ENCODE results near the gene OR9Q2.

DNA sequence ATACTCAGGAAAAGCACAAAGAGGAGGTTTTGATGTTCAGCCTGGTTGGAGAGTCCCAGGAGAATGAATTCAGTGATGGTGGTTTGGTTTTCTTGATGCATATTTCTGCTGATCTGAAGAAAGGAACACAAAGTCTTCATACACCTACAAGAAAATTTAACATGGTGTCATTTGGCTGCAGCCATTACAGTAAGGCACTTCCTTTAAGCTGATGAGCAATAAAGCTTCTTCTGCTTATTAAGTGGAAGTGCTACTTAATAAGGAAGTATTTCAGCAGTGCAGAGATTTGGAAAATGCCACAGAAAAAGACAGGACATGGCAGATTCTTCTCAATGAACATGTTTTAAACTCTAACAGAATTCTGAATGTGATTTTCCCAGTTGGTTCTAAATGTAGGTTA is 15.2 kb downstream of the OR9Q2 start, which contains the start of gene OR1S2:
- TF ChIP-seq, protein P1, sequence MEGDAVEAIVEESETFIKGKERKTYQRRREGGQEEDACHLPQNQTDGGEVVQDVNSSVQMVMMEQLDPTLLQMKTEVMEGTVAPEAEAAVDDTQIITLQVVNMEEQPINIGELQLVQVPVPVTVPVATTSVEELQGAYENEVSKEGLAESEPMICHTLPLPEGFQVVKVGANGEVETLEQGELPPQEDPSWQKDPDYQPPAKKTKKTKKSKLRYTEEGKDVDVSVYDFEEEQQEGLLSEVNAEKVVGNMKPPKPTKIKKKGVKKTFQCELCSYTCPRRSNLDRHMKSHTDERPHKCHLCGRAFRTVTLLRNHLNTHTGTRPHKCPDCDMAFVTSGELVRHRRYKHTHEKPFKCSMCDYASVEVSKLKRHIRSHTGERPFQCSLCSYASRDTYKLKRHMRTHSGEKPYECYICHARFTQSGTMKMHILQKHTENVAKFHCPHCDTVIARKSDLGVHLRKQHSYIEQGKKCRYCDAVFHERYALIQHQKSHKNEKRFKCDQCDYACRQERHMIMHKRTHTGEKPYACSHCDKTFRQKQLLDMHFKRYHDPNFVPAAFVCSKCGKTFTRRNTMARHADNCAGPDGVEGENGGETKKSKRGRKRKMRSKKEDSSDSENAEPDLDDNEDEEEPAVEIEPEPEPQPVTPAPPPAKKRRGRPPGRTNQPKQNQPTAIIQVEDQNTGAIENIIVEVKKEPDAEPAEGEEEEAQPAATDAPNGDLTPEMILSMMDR (IDR thresholded peaks at IDR 0.05), result no peak
- TF ChIP-seq POLR2A (IDR thresholded peaks at IDR 0.05) (no peak), POLR2AphosphoS5 (IDR thresholded peaks at IDR 0.05; ENCODE audit: insufficient read depth in 1 of 2, low read depth in 1 of 2) (no peak)

Data from vagina (tissue), 2 donors.